H9 (cell line): ENCODE results near the gene ELF2. TPM values are rescaled to one million over a fixed set of nuclear protein-coding genes. Genes with fewer than 3 reads are reported as not detected.

Source experiments
- DNase-seq: peaks from one replicate; pipeline ENCODE4 v3.0.0-alpha.2; 2017
- H2AFZ ChIP-seq: one replicate; pipeline ENCODE4 v1.6.1; 2013; ENCODE audit warnings: mild to moderate bottlenecking, low read length, control low read depth, moderate library complexity
- H2AK5ac ChIP-seq: 2 replicates; pipeline ENCODE4 v1.6.1; 2013; ENCODE audit warnings: low read length, control low read depth, mixed read lengths; ENCODE audit not compliant: insufficient read length
- H2BK120ac ChIP-seq: one replicate; pipeline ENCODE4 v1.6.1; 2013; ENCODE audit warnings: low read depth, mild to moderate bottlenecking, low read length, control low read depth, inconsistent platforms; ENCODE audit not compliant: poor library complexity, severe bottlenecking
- H2BK12ac ChIP-seq: 2 replicates; pipeline ENCODE4 v1.6.1; 2013; ENCODE audit warnings: low read length, control low read depth, mixed read lengths, low read depth; ENCODE audit not compliant: insufficient read length
- H2BK15ac ChIP-seq: 2 replicates; pipeline ENCODE4 v1.6.1; 2013; ENCODE audit warnings: low read depth, low read length, control low read depth
- H2BK20ac ChIP-seq: one replicate; pipeline ENCODE4 v1.6.1; 2013; ENCODE audit warnings: low read depth, mild to moderate bottlenecking, low read length, control low read depth, inconsistent platforms; ENCODE audit not compliant: poor library complexity, severe bottlenecking
- H2BK5ac ChIP-seq: 2 replicates; pipeline ENCODE4 v1.6.1; 2013; ENCODE audit warnings: low read length, control low read depth, mixed read lengths; ENCODE audit not compliant: insufficient read length
- H3K14ac ChIP-seq: 2 replicates; pipeline ENCODE4 v1.6.1; 2013; ENCODE audit warnings: low read length, control low read depth; ENCODE audit not compliant: insufficient read depth
- H3K18ac ChIP-seq: 2 replicates; pipeline ENCODE4 v1.6.1; 2013; ENCODE audit warnings: low read depth, mild to moderate bottlenecking, mixed read lengths, low read length, control low read depth; ENCODE audit not compliant: insufficient read length
- H3K23ac ChIP-seq: 2 replicates; pipeline ENCODE4 v1.6.1; 2013; ENCODE audit warnings: low read length, control low read depth, mixed read lengths, low read depth; ENCODE audit not compliant: insufficient read length
- H3K23me2 ChIP-seq: 2 replicates; pipeline ENCODE4 v1.6.1; 2013; ENCODE audit warnings: low read depth, mild to moderate bottlenecking, mixed read lengths, low read length, control low read depth; ENCODE audit not compliant: insufficient read length, poor library complexity, severe bottlenecking
- H3K27ac ChIP-seq: 2 replicates; pipeline ENCODE4 v1.5.1; 2013; ENCODE audit warnings: low read length, control low read depth, mixed read lengths, low read depth; ENCODE audit not compliant: insufficient read length
- H3K27me3 ChIP-seq: 2 replicates; pipeline ENCODE4 v1.6.1; 2013; ENCODE audit warnings: low read length, control low read depth, inconsistent platforms; ENCODE audit not compliant: insufficient read depth
- H3K4ac ChIP-seq: 2 replicates; pipeline ENCODE4 v1.6.1; 2013; ENCODE audit warnings: low read depth, mild to moderate bottlenecking, control low read depth, inconsistent platforms, low read length, moderate library complexity
- H3K4me1 ChIP-seq: 2 replicates; pipeline ENCODE4 v1.6.1; 2013; ENCODE audit warnings: low read length, control low read depth, inconsistent platforms; ENCODE audit not compliant: insufficient read depth
- H3K4me2 ChIP-seq: 2 replicates; pipeline ENCODE4 v1.6.1; 2013; ENCODE audit warnings: low read length, control low read depth, mixed read lengths; ENCODE audit not compliant: insufficient read length, insufficient read depth
- H3K56ac ChIP-seq: 2 replicates; pipeline ENCODE4 v1.6.1; 2013; ENCODE audit warnings: low read depth, mild to moderate bottlenecking, mixed read lengths, low read length, control low read depth; ENCODE audit not compliant: insufficient read length
- H3K79me1 ChIP-seq: 2 replicates; pipeline ENCODE4 v1.6.1; 2013; ENCODE audit warnings: low read depth, mild to moderate bottlenecking, moderate library complexity, low read length, control low read depth, inconsistent platforms; ENCODE audit not compliant: insufficient read depth, poor library complexity, severe bottlenecking
- H3K79me2 ChIP-seq: 2 replicates; pipeline ENCODE4 v1.6.1; 2013; ENCODE audit warnings: low read length, control low read depth, inconsistent platforms; ENCODE audit not compliant: insufficient read depth
- H3K9ac ChIP-seq: 2 replicates; pipeline ENCODE4 v1.6.1; 2013; ENCODE audit warnings: low read length, control low read depth, mixed read lengths; ENCODE audit not compliant: insufficient read length; ENCODE audit errors: extremely low read depth
- H3K9me3 ChIP-seq: one replicate; pipeline ENCODE4 v1.6.1; 2013; ENCODE audit warnings: low read depth, low read length, inconsistent platforms; ENCODE audit not compliant: control insufficient read depth
- H3T11ph ChIP-seq: one replicate; pipeline ENCODE4 v1.6.1; 2013; ENCODE audit warnings: mild to moderate bottlenecking, low read length, control low read depth, inconsistent platforms
- H4K20me1 ChIP-seq: one replicate; pipeline ENCODE4 v1.6.1; 2013; ENCODE audit not compliant: control insufficient read depth, insufficient read length, insufficient read depth
- H4K5ac ChIP-seq: 2 replicates; pipeline ENCODE4 v1.6.1; 2013; ENCODE audit warnings: low read depth, mild to moderate bottlenecking, mixed read lengths, low read length, control low read depth; ENCODE audit not compliant: insufficient read length
- H4K8ac ChIP-seq: replicated peaks from 2 replicates; pipeline ENCODE4 v1.6.1; 2013; ENCODE audit warnings: low read length, control low read depth, mixed read lengths, low read depth; ENCODE audit not compliant: insufficient read length
- H4K91ac ChIP-seq: 2 replicates; pipeline ENCODE4 v1.6.1; 2013; ENCODE audit warnings: low read depth, mild to moderate bottlenecking, moderate library complexity, mixed read lengths, low read length, control low read depth; ENCODE audit not compliant: insufficient read length
- H3K27ac Mint-ChIP-seq, 3 experiments: 2 replicates in 2 of 3; 3 replicates in 1 of 3; pipeline ENCODE4 v1.8.0; 2020 to 2021; ENCODE audit warnings: mixed read lengths in 3 of 3, mild to moderate bottlenecking in 1 of 3, moderate library complexity in 1 of 3
- H3K27me3 Mint-ChIP-seq: 2 replicates; pipeline ENCODE4 v1.8.0; 2021; ENCODE audit warnings: low read depth, mild to moderate bottlenecking, moderate library complexity, mixed read lengths
- H3K36me3 Mint-ChIP-seq, 3 experiments: 2 replicates in 2 of 3; 3 replicates in 1 of 3; pipeline ENCODE4 v1.8.0; 2020 to 2021; ENCODE audit warnings: low read depth in 3 of 3, mixed read lengths in 3 of 3; ENCODE audit not compliant: insufficient read depth in 1 of 3
- H3K4me1 Mint-ChIP-seq, 2 experiments: 2 replicates each; pipeline ENCODE4 v1.8.0; 2020; ENCODE audit warnings: mixed read lengths in 2 of 2
- H3K4me3 Mint-ChIP-seq, 2 experiments: 2 replicates in 1 of 2; 3 replicates in 1 of 2; pipeline ENCODE4 v1.8.0; 2020 to 2021; ENCODE audit warnings: mild to moderate bottlenecking in 2 of 2, mixed read lengths in 2 of 2, moderate library complexity in 1 of 2
- H3K9me3 Mint-ChIP-seq, 2 experiments: 2 replicates in 1 of 2; 3 replicates in 1 of 2; pipeline ENCODE4 v1.8.0; 2020; ENCODE audit warnings: mild to moderate bottlenecking in 2 of 2, mixed read lengths in 2 of 2, moderate library complexity in 1 of 2
- WGBS: extraction: QIAGEN DNeasy Blood & Tissue Kit; methylation state at CpG from one replicate; pipeline ENCODE4 v1.1.7; 2013; ENCODE audit warnings: missing lambda C conversion rate, low lambda C conversion rate, mixed read lengths; ENCODE audit not compliant: insufficient read length; ENCODE audit errors: extremely low coverage; 5-methylcytosine and 5-hydroxymethylcytosine counted together
- total RNA-seq: library from RNA; stranded (reverse); gene quantifications from 2 replicates; pipeline ENCODE4 v1.2.1, GENCODE V29; 2021
- TF ChIP-seq, protein P1 (sequence below): fragments of 200-600 bp; sonication (generic); conservative IDR thresholded peaks from 3 replicates; pipeline ENCODE4 v1.8.0; 2021; ENCODE audit warnings: antibody characterized with exemption, mild to moderate bottlenecking

ELF2 gene
- total RNA-seq, 1 experiment from 2014 or later = 49.6 TPM

DNA sequence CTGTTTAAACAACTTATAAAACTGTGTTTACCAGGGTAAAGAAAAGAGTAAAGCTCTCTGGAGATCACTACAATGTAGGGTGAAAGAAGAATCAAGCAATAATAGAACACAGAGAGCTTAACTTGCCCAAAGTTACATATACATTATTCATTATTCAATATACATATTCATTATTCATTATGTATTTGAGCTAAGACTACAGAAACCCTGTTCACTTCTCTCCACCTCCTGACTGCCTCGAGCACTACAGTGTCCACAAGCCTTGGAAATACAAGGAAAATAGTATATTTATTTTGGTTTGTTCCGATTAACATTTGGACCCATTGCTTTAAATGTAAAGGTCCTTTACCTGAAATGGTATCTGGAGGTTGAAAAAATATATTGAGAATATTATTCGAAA lies 35.9 kb upstream of the ELF2 start:
- H3K4ac ChIP-seq = no peak overlapping the region
- no peak overlapping the region for H3K27ac Mint-ChIP-seq
- no peak overlapping the region for H3K4me3 Mint-ChIP-seq
- H3K9ac ChIP-seq = no peak overlapping the region
- H2BK120ac ChIP-seq = no peak overlapping the region
- no peaks in the 10 kb centered on the region for H3K9me3 Mint-ChIP-seq
- no peak overlapping the region for H4K91ac ChIP-seq
- no peak overlapping the region for H3K23ac ChIP-seq
- no peak overlapping the region for H2BK15ac ChIP-seq
- no peaks in the 10 kb centered on the region for H3K36me3 Mint-ChIP-seq
- no peak overlapping the region for H3K4me2 ChIP-seq
- H3K27me3 ChIP-seq = no peaks in the 10 kb centered on the region
- no peak overlapping the region for H3K56ac ChIP-seq
- H4K5ac ChIP-seq = no peak overlapping the region
- H4K20me1 ChIP-seq = no peaks in the 10 kb centered on the region
- no peak overlapping the region for H3T11ph ChIP-seq
- H3K4me1 Mint-ChIP-seq = peaks cover 8 to 9% of the 10 kb centered on the region in 2 experiments
- no peaks in the 10 kb centered on the region for H3K23me2 ChIP-seq
- peaks cover 5% of the 10 kb centered on the region; the same call in 1 of the 2 replicates for H3K27me3 Mint-ChIP-seq
- H2AFZ ChIP-seq = no peak overlapping the region
- H3K14ac ChIP-seq = no peak overlapping the region
- no peak for DNase-seq
- no peak overlapping the region for H4K8ac ChIP-seq
- no peaks in the 10 kb centered on the region for H3K9me3 ChIP-seq
- no peak overlapping the region for H2BK20ac ChIP-seq
- H3K27ac ChIP-seq = no peak overlapping the region
- WGBS = no CpG with 5 or more reads among the region's 3 CpGs
- no peak overlapping the region for H2AK5ac ChIP-seq
- H3K18ac ChIP-seq = no peak overlapping the region
- no peak overlapping the region for H2BK12ac ChIP-seq
- H2BK5ac ChIP-seq = no peak overlapping the region
- TF ChIP-seq, protein P1, sequence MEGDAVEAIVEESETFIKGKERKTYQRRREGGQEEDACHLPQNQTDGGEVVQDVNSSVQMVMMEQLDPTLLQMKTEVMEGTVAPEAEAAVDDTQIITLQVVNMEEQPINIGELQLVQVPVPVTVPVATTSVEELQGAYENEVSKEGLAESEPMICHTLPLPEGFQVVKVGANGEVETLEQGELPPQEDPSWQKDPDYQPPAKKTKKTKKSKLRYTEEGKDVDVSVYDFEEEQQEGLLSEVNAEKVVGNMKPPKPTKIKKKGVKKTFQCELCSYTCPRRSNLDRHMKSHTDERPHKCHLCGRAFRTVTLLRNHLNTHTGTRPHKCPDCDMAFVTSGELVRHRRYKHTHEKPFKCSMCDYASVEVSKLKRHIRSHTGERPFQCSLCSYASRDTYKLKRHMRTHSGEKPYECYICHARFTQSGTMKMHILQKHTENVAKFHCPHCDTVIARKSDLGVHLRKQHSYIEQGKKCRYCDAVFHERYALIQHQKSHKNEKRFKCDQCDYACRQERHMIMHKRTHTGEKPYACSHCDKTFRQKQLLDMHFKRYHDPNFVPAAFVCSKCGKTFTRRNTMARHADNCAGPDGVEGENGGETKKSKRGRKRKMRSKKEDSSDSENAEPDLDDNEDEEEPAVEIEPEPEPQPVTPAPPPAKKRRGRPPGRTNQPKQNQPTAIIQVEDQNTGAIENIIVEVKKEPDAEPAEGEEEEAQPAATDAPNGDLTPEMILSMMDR = no peak
- no peaks in the 10 kb centered on the region for H3K4me1 ChIP-seq
- no peaks in the 10 kb centered on the region for H3K79me2 ChIP-seq
- no peaks in the 10 kb centered on the region for H3K79me1 ChIP-seq
